OCI-LY1 (cell line): ENCODE measurements around the gene MTHFS.

Experiments
- EZH2 ChIP-seq: fragments of 200-600 bp; sonication (generic), shearing (Covaris generic); IDR thresholded peaks from 2 replicates; pipeline ENCODE4 v1.8.0; 2017; ENCODE audit warnings: borderline replicate concordance, mixed run types, mild to moderate bottlenecking, antibody characterized with exemption, low read length, moderate library complexity, mixed read lengths
- TF ChIP-seq, protein P1 (sequence below): fragments of 200-600 bp; sonication (generic), shearing (Covaris generic); IDR thresholded peaks from 2 replicates; pipeline ENCODE4 v1.5.1; 2017; ENCODE audit warnings: mild to moderate bottlenecking, antibody characterized with exemption, low read length, moderate library complexity, mixed read lengths

DNA sequence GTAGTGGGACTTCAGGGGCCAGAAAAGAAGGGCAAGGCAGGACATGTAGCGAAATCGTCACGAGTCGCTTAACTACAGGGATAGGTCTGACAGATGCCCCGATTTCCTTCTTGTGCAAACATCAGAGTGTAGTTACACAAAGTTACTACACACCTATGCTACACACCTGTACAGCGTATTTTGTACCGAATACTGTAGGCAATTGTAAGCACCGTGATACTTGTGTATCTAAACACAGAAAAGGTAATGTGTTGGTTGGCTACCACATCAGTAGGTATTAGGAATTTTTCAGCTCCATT lies 515 bp upstream of the MTHFS start:
- TF ChIP-seq, protein P1, sequence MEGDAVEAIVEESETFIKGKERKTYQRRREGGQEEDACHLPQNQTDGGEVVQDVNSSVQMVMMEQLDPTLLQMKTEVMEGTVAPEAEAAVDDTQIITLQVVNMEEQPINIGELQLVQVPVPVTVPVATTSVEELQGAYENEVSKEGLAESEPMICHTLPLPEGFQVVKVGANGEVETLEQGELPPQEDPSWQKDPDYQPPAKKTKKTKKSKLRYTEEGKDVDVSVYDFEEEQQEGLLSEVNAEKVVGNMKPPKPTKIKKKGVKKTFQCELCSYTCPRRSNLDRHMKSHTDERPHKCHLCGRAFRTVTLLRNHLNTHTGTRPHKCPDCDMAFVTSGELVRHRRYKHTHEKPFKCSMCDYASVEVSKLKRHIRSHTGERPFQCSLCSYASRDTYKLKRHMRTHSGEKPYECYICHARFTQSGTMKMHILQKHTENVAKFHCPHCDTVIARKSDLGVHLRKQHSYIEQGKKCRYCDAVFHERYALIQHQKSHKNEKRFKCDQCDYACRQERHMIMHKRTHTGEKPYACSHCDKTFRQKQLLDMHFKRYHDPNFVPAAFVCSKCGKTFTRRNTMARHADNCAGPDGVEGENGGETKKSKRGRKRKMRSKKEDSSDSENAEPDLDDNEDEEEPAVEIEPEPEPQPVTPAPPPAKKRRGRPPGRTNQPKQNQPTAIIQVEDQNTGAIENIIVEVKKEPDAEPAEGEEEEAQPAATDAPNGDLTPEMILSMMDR: no peak
- no peak for TF ChIP-seq EZH2
